ENCODE results near the gene GPR31.
A peak's percentile ranks its signal among the peaks of the same experiment; 100 is the strongest.

Gene GPR31

DNA sequence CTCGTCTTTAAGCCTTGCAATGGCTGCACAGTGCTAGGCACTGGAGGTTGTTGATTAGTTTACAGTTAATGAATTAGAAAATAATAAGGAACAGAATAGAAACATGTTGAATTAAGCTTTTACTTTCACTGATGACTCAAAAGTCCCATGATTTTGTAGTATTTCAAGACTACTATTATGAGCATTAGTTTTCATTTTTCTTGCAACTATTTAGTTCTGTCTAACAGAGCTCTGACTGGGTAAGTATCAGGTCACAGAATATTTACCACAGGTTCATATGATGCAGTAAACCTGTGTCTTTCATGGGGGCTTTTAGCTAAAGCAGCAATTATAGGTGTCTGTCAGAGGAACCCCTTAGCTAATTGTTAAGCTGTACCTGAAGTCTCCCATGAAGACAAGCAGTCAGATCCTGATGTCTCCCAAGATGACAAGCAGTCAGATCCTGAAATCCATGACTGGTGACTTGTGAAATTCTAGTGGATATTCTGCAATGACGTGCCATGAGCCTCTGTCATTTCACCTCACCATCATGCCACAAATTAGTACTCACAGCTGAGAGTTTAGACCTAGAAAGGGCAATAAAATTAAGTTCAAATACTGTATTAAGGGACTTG lies 8.2 kb upstream of the GPR31 start:
- DNase-seq: no peak

DNA sequence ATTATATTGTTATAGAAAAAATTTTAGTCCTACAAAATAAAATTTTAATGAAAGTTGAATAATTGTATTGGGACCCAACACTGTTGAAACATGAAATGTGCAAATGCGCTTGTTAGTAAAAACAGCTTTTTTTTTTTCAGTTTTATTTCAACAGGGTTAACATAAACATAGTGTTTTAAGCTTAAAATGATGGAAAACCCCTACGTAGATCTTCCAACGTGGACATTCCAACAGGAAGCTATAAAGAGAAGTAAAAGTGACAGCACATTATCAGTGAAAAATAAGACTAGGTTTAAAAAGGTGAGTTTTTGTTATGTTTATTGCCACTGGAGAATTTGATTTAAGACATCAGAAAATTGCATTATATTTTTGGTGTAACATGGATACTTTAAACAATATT lies 6.5 kb upstream of the GPR31 start:
- no peak for DNase-seq

DNA sequence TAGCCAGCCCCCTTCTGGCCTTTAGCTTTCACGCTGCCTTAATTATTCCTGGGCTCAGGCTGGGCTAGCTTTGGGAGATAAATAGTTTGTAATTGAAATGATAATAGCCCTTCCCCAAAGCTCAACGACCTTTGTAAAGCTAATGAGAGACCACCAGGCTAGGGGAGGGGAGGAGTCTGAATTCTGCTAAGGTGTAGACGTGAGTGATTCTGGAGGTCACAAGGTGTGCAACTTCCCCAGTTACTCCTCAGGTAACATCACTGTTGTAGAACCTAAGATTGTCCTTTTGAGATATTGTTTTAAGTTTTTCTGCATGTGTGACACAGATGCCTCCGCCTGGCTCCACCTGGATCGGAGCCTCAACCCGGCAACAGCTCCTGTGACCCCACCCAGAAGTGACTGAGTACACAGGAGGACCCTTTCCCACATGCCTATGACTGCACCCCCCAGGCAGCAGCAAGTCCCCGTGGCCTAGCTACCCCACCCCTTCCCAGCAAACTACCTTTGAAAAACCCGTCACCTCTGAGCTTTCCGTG lies 5.8 kb upstream of the GPR31 start:
- DNase-seq: no peak

DNA sequence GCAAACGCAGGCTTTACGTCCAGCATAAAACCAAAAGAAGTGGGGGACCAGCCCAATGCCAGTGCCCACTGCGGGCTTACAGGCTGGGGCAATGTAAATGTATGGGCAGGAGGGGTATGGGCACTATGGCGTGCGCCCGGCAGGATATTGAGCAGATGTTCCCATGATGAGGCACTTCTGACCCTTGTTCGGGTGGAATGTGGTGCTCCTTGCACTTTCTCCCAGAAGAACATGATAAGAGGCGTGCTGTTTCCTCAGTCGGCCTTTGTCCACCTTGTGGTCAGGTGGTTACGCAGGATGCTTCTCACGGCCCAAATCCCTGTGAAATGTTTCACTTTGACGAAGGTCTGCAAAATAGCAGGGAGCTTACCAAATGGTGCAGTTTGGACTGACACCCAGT lies 4.8 kb upstream of the GPR31 start:
- DNase-seq: no peak

DNA sequence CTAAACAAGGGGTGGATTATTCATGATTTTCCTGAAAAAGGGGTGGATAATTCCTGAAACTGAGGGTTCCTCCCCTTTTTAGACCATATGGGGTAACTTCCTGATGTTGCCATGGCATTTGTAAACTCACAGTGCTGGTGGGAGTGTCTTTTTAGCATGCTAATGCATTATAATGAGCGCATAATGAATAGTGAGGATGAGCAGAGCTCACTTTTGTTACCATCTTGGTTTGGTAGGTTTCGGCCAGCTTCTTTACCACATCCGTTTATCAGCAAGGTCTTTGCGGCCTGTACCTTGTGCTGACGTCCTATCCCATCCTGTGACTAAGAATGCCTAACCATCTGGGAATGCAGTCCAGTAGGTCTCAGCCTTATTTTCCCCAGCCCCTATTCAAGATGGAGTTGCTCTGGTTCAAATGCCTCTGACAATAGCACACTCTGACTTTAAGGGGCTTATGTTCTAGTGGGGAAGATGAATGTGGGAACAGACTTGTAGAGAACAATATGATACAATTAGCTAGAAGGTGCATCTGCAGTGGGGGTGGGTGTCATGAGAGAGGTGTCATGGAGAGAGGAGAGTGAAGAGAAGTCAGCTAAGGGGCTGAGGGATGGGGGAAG lies 4.2 kb upstream of the GPR31 start:
- no peak for DNase-seq

DNA sequence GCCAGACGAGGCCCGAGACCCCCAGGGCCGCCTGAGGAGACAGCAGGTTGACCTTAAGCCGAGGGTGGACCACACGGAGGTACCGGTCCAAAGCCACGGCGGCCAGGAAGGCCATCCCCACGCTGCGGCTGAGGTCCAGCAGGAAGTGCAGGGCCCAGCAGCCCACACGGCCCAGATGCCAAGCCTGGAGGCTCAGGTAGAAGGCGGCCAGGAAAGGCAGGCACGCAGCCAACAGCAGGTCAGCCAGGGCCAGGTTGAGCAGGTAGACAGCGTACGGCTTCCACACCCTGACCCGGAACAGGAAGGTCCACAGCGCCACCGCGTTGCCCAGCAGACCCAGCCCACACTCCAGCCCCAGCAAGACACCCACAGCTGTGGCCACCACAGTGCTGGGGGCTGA lies 366 bp downstream of the GPR31 start:
- no peak for DNase-seq

DNA sequence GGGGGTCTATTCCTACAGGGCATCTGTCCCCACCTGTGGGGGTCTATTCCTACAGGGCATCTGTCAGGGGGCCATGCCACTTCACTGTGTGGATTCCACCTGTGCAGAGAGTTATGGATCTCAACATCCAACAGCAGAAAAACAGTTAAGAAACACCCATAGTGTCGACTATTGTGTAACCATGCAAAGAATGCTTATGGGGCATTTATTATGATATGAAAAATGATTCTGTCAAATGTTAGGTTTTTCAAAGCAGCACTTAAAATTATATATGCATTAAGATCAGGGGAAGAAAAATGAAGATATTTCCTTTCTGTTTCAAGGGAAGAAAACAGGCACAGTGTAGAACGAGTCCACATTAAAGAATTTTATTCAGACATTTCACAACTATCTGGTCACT lies 2.9 kb downstream of the GPR31 start:
- DNase-seq: no peak

DNA sequence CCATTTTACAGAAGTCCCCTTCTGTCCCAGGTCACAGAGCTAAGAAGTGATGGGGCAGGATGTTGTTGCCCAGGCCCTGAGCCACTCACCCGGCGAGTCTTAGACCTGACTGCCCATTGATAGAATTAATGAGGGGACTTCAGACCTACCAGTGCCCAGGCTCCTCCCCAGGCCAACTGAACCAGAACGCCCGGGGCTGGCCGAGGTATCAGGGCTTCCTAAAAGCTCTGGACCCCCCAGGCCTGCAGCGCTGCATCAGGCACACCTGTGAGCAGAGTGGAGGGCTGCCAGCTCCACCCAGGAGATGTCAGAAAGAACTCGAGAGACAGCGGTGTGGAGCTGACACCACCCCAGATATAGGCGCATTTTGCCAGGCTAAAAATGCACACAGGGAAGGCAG lies 3.5 kb downstream of the GPR31 start:
- no peak for DNase-seq

DNA sequence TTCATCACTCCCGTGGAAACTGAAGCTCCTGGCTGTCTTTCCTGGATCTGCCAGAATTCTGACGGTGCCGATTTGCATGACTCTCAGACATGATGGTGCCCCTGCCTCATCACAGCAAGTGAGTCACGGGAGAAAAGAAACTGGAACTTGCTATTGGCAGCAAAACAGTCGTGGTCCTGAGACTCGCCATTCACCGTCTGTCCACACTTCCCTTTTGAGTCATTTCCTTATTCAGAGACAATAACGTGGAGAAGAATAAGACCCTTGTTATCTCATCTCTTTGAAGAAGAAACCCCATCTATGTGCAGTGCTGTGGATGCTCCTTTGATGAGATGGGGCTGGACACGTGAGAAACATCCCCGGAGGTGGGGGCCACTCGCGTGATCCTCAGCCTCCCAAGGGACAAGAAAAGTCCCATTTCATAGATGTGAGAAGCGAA lies 4.2 kb downstream of the GPR31 start:
- DNase-seq: peak; percentile 69

DNA sequence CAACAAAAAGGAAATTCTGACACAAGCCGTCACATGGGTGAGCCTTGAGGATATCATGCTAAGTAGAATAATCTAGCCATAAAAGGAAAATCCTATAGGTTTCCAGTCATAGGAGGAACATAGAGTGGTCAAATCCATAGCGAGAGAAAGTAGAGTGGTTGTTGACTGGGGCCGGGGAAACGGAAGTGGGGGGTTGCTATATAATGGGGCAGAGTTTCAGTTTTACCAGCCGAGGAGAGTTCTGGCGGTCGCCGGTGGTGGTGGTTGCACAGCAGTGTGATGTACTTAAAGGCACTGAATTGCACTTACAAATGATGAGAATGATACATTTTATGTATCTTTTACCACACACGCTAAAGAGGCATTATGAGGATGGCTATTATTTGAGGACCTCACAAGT lies 4.9 kb downstream of the GPR31 start:
- no peak for DNase-seq

DNA sequence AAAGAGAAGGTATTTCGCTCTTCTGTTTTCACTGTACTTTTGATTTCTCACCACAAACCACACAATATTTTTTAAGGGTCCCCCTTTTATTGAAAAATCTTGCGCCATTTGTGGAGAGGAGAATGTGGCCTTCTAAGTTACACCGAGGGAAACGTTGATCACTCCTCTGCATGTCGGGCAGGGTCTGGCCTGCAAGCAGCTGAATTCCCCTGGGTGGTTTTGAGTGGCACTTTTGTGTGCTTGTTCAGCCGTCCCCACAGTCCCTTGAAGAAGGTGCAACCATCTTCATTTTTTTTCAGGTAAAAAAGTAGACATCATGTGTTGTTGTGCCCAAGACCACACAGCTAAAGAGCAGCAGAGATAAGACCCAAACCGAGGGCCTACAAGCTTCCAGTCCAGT lies 6.1 kb downstream of the GPR31 start:
- DNase-seq: no peak

DNA sequence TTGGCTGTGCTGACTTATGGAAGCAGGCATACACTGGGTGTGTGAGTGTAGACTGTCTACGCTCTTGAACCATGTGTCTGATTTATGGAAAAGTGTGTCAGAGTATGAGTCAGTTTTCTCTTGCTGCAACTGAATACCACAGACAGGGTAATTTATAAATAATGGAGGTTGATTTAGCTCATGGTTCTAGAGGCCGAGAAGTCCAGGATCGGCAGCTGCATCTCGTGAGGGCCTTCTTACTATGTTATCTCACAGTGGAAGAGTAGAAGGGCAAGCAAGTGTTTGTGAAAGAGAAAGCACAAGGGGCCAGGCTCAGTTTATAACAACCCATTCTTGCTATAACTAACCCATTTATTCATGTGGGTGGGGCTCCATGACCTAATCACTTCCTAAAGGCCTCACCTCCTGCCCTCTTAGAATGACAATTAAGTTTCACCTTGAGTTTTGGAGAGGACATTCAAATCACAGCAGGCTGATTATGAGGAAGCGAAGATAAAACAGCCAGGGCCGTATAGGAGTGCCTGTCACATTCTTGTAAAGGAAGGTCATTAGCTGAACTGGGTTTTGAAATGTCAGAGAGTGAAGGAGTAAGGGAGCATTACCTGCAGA lies 6.7 kb downstream of the GPR31 start:
- no peak for DNase-seq

DNA sequence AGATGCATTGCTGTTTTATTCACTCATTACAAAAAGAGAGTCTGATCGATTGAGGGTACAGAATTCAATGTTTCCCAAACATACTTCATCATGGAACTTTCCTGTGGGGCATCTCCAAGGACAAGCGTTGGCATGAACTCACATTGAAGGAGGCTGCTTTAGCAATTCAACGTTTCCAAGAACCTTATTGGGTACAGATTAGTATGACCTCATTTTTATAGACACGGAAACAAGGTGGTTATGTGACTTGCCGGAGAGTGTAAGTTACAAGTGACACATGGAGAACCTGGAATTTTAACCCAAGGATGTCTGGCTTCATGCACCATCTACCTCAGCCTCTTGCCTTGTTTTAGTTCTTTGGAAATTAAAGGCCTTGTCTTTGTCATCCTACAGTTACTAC lies 8.8 kb downstream of the GPR31 start:
- DNase-seq: no peak

DNA sequence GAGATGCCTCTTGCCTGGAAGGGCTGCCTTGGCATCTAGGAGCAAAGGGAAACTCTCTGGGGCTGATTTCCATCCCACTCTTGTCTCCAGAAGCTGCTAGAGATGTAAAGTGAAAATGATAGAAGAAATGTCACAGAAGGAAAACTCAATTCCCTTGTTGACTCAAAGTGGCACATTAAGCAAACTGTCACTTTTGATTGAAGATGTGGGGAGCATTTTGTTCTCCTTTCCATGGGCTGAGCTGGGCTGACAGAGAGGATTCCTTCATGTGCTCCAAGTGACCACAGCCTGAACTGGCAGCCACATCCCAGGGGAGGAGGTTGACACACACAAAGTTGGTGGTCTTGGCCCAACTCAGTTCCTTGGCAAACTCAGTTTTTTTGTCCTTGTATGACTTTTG lies 9.8 kb downstream of the GPR31 start:
- DNase-seq: no peak

DNA sequence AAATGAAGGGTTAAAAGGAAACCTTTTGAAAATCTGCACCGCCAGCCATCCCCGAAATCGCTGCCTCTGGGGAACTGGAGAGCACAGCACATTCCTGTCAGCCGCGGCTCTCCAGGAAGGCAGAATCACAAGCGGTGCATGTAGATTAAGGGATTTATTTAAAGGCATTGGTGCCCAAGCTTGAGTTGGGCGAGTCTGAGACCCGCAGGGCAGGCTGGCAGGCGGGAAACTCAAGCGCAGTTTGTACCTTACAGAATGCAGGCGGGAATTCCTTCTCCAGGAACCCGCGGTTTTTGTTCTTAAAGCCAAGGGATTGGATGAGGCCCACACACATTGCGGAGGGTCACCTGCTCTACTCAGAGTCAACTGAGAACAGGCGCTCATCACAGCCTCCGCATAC lies 10.8 kb downstream of the GPR31 start:
- DNase-seq: no peak

DNA sequence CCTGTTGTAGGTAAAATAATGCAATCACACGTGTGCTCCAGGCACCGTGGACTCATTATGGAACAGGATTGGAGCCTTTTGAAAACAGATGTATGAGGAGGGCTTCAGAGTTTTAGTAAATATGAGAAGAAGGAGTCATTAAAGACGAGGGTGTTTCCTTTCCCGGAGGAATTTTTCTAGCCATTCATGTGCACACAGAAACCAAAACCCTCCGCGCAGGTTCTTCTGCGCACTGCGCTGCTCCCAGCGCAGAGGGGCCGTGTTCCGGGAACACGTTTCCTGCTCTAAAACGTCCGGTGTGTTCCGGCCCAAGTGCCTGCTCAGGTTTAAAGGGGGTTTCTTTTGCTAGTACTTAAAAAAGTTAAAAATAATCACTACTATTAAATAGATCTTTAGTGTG lies 11.6 kb downstream of the GPR31 start:
- no peak for DNase-seq

DNA sequence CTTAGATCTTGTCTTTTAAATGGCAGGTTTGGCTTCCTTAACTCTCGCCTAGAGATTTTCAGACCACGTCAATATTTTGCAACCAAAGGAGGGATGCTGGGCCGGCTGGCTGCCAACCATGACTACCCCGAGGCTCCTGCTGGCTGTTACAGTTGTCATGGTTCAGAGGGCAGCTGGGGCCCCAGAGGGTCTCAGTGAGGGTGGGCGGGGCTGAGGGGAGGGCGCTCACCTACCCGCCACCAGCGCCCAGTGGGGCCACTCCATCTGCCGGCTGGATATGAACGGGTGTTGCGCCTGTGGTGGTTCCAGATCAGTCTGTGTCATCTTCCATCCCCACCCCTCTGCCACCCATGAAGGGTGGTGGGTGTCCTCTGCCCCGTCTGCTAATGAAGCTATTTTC lies 12.3 kb downstream of the GPR31 start:
- no peak for DNase-seq

DNA sequence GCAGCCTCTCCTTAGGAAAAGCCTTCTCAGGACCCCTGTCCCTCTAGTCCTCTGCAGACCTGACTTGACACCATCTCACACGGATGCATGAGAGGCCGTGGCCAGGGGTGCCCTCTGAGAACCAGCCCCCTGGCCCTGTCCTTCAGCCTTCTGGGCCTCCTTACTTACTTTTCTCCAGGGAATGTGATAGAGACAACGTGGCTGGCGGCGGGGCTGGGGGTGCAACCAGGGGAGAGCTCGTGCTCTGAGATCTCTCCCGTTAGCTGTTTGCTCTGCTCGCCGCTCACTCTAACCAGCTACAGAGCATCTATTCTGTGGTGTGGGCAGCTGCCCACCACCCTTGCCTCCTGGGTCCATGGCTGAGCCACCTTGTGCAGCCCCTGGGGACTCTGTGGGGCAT lies 14.7 kb downstream of the GPR31 start:
- DNase-seq: no peak

DNA sequence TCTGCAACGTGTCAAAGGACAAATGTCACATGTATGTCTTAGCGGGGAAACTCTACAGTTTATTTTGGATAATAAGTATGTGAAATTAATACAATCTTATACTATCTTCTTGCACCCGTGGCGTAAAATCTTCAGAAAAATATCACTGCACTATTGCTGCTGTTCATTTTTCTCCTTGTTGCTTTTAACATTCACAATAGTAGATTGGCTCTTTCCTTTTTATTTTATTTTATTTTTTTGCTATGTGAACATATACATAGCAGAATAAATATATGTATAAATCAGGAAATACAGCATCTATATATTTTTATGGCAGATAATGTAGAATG lies 15.4 kb downstream of the GPR31 start:
- no peak for DNase-seq

DNA sequence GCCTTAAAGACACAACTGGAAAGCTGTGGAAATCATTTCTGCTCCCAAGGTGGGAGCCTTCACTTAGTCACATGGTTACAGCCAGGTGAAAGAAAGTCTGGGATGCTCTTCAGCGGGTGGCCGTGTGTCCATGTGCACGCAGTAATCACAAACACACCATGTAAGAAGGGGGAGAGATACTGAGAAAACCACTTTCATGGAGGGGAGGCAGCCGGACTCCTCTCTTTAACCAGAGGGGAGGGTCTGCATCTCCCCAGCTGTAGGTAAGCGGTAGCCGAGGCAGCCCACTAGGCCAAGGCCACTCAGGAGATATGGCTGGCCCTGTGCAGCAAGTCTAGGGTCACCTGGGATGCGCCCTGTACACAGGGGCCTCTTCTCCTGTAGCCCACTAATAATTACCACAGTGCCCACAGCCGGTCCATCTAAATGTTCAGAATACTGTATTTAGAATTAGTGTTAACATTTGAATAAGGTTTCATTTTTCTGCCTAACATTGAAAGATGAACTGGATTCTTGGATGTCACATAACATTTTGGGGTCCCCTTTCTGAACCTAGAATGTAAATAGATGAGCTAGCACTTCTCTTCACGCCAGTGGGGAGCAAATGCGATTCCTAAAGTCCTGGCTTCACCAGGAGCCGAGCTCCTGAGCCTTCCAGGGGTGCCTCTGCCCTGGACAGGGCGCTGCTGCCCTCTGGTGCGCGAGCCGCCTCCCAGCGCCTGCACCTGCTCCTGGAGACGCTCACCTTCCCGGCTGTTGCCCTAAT lies 15.9 kb downstream of the GPR31 start:
- DNase-seq: peak; percentile 59

DNA sequence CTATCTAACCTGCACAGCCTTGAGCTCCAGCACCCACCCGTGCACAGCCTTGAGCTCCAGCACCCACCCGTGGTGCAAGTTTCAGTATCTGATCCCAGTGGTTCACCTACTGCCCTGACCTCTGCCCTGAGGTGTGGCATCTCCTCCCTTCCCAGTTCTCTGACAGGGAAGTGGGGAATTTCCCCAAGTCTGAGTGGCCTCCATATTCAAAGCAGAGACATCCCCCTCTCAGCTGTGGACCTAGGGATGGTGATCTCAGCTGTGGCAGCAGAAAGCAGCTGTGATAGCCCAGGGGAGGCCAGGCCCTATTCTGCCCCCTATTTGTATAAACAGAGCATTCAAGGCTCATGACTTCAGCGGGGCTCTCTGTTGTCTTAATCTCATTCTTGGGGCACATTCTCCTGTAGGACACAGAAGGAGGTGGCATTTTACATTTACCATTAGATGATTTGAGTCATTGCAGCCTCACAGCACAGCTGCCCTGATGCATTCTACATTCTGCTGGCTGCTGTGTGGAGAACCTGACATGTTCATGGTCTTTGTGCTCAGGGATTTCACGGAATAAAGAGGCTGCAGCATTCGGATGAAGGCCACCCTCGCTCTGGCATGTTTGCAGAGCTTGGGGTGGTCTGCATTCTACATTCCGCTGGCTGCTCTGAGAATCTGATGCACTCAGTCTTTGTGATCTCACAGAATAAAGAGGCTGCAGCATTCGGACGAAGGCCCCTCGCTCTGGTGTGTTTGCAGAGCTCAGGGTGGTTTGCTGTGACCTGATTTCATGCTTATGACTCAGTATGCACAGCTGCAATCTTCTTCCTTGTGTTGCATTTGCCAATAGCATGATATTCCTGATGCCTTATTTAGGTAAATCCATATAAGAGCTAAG lies 16.9 kb downstream of the GPR31 start:
- no peak for DNase-seq

DNA sequence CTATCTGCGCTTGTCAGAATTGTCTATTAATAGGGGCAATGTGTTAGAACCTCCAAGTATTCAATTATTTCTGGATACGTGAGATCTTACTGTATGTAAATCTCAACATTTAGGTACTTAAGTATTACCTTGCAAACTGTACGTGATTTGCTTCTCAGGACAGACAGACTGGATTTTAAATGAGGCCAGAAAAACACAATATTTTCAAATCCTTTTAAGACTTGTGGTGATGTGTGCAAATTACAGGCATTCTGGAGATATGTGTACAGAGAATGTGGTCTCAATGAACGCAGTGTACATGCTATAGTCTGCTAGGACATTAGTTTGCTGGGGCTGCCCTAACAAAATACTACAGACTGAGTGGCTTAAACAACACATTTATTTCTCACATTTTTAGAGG lies 18.0 kb downstream of the GPR31 start:
- no peak for DNase-seq

DNA sequence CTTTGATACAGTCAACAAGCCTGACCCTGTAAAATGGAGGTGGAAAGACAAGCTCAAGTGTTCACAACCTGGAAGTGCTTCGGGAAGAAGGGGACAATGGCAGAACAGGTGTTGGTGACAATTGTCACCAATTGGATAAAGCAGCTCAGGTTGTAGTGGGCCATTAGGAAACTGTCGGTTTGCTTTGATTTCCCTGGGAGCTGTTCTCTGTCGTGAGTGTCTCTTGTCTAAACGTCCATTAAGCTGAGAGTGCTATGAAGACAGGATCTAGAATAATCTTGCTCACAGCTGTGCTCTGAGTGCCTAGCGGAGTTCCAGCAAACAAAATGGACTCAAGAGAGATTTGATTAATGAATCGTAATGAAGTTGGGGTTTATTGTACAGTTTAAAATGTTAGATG lies 19.9 kb downstream of the GPR31 start:
- no peak for DNase-seq
